Adrenal gland (tissue), 12 donors: ENCODE data around the gene SHCBP1. TPM values are rescaled to one million over a fixed set of nuclear protein-coding genes. Genes with fewer than 3 reads are reported as not detected.

ENCODE experiments used
- DNase-seq, 7 donors: peaks; one replicate each; pipeline ENCODE4 v3.0.0-alpha.2; 2019 to 2020
- H3K27ac ChIP-seq, 5 donors: fragments of 200-600 bp; sonication (generic) in 4 of 5; 1 replicate in 3 of 5; 2 replicates in 2 of 5; pipeline versions ENCODE4 v1.5.1 to v1.8.0; 2016 to 2020; ENCODE audit warnings: mild to moderate bottlenecking in 1 of 5
- H3K27me3 ChIP-seq: fragments of 200-600 bp; 2 replicates; pipeline ENCODE4 v1.8.0; 2021
- H3K36me3 ChIP-seq, 2 donors: fragments of 200-600 bp; replicated peaks in 1 of 2; 1 replicate in 1 of 2; 2 replicates in 1 of 2; pipeline versions ENCODE4 v1.5.1 to v1.8.0; 2018 to 2022
- H3K4me1 ChIP-seq, 2 donors: fragments of 200-600 bp; replicated peaks in 1 of 2; 1 replicate in 1 of 2; 2 replicates in 1 of 2; pipeline versions ENCODE4 v1.5.1 to v1.8.0; 2018 to 2021
- H3K4me3 ChIP-seq, 4 donors: fragments of 200-600 bp; sonication (generic) in 3 of 4; one replicate each; pipeline ENCODE4 v1.5.1; 2016 to 2018
- H3K9me3 ChIP-seq, 3 donors: fragments of 200-600 bp; sonication (generic) in 1 of 3; replicated peaks in 1 of 3; 1 replicate in 2 of 3; 2 replicates in 1 of 3; pipeline versions ENCODE4 v1.5.1 to v1.8.0; 2016 to 2021
- POLR2A ChIP-seq, 2 donors: fragments of 450-650 bp; IDR thresholded peaks; one replicate each; pipeline ENCODE4 v1.6.1; 2017; ENCODE audit warnings: antibody characterized with exemption in 2 of 2, mild to moderate bottlenecking in 2 of 2, moderate library complexity in 1 of 2
- WGBS, 4 donors: extraction: QIAGEN DNeasy Blood & Tissue Kit in 2 of 4; methylation state at CpG; one replicate each; pipeline versions ENCODE4 v1.1.5 to v1.1.7; 2013 to 2017; 5-methylcytosine and 5-hydroxymethylcytosine counted together
- intact Hi-C, 2 donors: fragments of 100-400 bp; cut with DNase I; formaldehyde crosslinking; loops; one replicate each; pipeline versions ENCODE4 v1.14.1 to v1.15.0; 2022 to 2023
- polyA plus RNA-seq, 3 donors: library from polyadenylated mRNA; stranded (reverse); fragments of 200-250 nt in 2 of 3; fragments of 350-450 nt in 1 of 3; fragmentation: Illumina TruSeq in 1 of 3; extraction: RNeasy Lipid Tissue Mini Kit (QIAGEN cat#74804) in 1 of 3; gene quantifications; one replicate each; pipeline ENCODE4 v1.2.3, GENCODE V29; 2013 to 2014
- total RNA-seq, 9 donors: library from RNA; depleted of rRNA in 4 of 9; stranded (reverse); fragments of >200 nt in 4 of 9; fragments of 120-200 nt in 1 of 9; fragmentation: NEBNext Ultra II Directional in 1 of 9; extraction: Animal tissue kit (Norgen Biotek cat#: 25700) in 1 of 9; gene quantifications; one replicate each; pipeline versions ENCODE4 v1.1.0 to v1.2.4, GENCODE V29; 2013 to 2023
- TF ChIP-seq, protein P1 (sequence below), 6 experiments: fragments of 450-650 bp in 4 of 6; fragments of 200-600 bp in 2 of 6; sonication (generic) in 1 of 6; IDR thresholded peaks; 1 replicate in 5 of 6; 2 replicates in 1 of 6; pipeline versions ENCODE4 v1.5.1 to v1.8.0; 2016 to 2021; ENCODE audit warnings: antibody characterized with exemption in 6 of 6, mild to moderate bottlenecking in 2 of 6, moderate library complexity in 1 of 6
- donor health status: healthy with polysubstance abuse.
- donor health status: Bipolar disorder and iron deficiency.
- donor health status: DM: yes; HTN: yes; CAD: no.
- donor health status: DM: no; HTN: no; CAD: no.
- donor health status: DM: no; HTN: no; CAD: no.
- donor health status: DM: yes; HTN: yes; CAD: no.

SHCBP1 gene
- total and polyA plus RNA-seq, 12 donors: 0.24 to 5.5 (median 1.1) TPM

DNA sequence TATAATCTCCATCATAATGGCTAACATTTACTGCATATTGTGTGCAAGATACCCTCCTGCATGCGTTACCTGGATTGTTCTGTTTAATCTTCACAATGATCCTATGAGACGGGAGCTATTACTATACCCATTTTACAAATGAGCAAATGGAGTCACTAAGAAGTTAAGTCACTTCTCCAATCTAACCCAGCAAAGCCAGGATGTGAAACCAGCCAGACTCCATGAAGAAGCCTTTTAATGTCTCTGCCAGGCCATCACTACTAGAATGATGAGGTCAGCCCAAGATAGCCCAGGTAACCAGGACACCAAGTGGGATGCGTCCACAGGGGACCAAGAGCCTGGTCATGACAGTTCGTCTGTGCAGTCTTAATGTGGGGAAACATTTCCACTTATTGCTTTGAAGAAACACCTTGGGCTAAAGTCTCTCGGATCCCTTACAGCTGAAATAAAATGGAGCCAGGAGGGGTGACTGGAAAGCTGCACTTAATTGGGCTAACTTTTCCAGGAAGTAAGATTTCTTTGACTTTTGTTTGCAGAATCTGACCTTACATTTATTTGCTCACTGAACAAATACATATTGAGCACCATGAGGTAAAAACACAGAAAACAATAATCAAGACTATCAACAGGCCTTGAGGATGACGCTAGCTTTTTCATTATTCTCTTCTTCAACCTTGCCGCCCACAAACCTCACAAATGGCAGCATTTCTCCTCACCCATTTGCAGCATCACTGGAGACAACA, 926 bp upstream of the SHCBP1 start:
- no peak for TF ChIP-seq POLR2A (IDR thresholded peaks at IDR 0.05)
- TF ChIP-seq, protein P1, sequence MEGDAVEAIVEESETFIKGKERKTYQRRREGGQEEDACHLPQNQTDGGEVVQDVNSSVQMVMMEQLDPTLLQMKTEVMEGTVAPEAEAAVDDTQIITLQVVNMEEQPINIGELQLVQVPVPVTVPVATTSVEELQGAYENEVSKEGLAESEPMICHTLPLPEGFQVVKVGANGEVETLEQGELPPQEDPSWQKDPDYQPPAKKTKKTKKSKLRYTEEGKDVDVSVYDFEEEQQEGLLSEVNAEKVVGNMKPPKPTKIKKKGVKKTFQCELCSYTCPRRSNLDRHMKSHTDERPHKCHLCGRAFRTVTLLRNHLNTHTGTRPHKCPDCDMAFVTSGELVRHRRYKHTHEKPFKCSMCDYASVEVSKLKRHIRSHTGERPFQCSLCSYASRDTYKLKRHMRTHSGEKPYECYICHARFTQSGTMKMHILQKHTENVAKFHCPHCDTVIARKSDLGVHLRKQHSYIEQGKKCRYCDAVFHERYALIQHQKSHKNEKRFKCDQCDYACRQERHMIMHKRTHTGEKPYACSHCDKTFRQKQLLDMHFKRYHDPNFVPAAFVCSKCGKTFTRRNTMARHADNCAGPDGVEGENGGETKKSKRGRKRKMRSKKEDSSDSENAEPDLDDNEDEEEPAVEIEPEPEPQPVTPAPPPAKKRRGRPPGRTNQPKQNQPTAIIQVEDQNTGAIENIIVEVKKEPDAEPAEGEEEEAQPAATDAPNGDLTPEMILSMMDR (IDR thresholded peaks at IDR 0.05): no peak
- DNase-seq: no peak
- H3K4me3 ChIP-seq: no peak overlapping the region
- 79 to 87% (median 82%) methylated on average over 7 of the region's 7 CpGs for WGBS, 4 donors
- no peaks in the 10 kb centered on the region for H3K36me3 ChIP-seq
- H3K4me1 ChIP-seq: peaks cover 0 to 16% of the 10 kb centered on the region in 2 donors
- intact Hi-C loops: no loop called here
- no peaks in the 10 kb centered on the region for H3K27me3 ChIP-seq
- no peaks in the 10 kb centered on the region for H3K9me3 ChIP-seq
- H3K27ac ChIP-seq: no peak overlapping the region

DNA sequence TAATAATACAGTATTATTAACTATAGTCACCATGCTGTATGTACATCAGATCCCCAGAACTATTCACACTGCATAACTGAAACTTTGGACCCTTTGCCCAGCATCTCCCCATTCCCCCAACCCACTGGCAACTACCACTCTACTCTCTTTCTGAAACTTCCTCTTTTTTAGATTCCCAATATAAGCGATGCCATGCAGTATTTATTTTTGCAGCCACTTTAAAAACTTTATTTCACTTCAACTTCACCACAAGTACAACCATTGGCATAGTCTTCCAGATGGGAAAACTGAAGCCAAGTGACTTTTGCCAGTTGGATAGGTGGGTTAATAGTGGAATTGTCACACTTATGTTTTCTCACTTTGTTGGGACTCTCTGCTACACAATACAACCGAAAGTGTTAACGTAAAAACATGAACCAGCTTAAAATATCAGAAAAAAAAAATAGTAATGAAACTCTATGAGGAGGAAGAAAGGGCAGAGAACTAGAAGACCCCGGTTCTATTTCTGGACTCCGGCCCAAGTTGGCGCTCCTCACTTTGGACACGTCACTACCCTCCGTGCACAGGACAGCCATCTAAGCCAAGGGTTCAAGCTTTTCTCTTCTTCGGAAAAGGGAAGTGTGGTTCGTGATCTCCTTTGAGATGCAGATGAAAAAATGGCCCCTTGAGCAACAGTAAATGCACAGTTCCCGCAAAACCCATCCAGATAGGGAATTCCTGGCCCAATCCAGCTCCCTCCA, 743 bp downstream of the SHCBP1 start:
- Histone ChIP-seq H3K9me3 (no peaks in the 10 kb centered on the region), H3K27ac (no peak overlapping the region), H3K4me3 (peak overlapping the region in 2 of 4 donors; percentile 30 to 53), H3K36me3 (no peaks in the 10 kb centered on the region), H3K4me1 (peaks cover 0 to 16% of the 10 kb centered on the region in 2 donors), H3K27me3 (no peaks in the 10 kb centered on the region)
- 6 to 7% (median 7%) methylated on average over 11 of the region's 11 CpGs for WGBS, 4 donors
- DNase-seq: no peak
- intact Hi-C loops: no loop called here
- TF ChIP-seq, protein P1 (IDR thresholded peaks at IDR 0.05): no peak
- TF ChIP-seq POLR2A (IDR thresholded peaks at IDR 0.05): no peak

DNA sequence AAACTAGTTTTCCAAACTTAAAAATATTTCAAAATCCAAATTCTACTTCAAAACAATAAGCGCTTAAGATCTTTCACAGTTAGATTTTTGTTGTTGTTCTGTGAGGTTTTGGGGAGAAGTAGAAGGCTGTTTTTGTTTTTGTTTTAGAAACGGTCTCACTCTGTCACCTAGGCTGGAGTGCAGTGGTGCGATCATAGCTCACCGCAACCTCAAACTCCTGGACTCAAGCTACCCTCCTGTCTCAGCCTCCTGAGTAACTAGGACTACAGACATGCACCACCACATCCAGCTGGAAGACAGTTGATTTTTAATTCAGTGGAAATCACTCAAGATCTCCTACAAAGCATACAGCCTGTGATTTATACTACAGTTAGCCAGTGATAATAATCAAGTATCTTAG, 2.7 kb downstream of the SHCBP1 start:
- H3K9me3 ChIP-seq: no peaks in the 10 kb centered on the region
- TF ChIP-seq POLR2A (IDR thresholded peaks at IDR 0.05): no peak
- TF ChIP-seq, protein P1 (IDR thresholded peaks at IDR 0.05): no peak
- H3K27ac ChIP-seq: no peak overlapping the region
- WGBS, 4 donors: 86 to 95% (median 93%) methylated on average over 4 of the region's 4 CpGs
- intact Hi-C loops: no loop called here
- no peaks in the 10 kb centered on the region for H3K27me3 ChIP-seq
- H3K36me3 ChIP-seq: no peaks in the 10 kb centered on the region
- no peak overlapping the region for H3K4me3 ChIP-seq
- no peak for DNase-seq
- H3K4me1 ChIP-seq: peaks cover 0 to 21% of the 10 kb centered on the region in 2 donors

DNA sequence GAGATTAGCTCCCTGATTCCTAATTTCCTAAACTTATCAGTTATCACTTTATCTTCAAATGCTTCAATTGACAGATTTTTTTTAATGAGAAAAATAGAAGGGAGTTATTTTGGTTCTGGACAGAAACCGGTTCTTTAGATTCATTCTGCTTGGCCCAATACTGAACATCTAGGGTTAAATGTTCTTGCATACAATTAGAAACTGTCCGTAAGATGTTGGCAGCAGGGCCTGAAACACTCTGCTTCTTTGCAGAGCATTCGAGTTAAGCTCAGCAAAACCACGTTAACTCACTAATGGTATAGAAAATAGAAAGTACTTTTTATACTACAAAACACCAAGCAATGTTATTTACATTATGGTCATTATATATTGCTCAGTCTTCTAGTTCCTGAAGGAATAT, 7.2 kb downstream of the SHCBP1 start:
- WGBS, 4 donors: 59 to 76% (median 70%) methylated on average over 4 of the region's 4 CpGs
- Histone ChIP-seq H3K4me1 (peaks cover 0 to 9% of the 10 kb centered on the region in 2 donors), H3K36me3 (no peaks in the 10 kb centered on the region), H3K9me3 (no peaks in the 10 kb centered on the region), H3K4me3 (no peak overlapping the region), H3K27me3 (no peaks in the 10 kb centered on the region), H3K27ac (no peak overlapping the region)
- TF ChIP-seq, protein P1 (IDR thresholded peaks at IDR 0.05): no peak
- TF ChIP-seq POLR2A (IDR thresholded peaks at IDR 0.05): no peak
- intact Hi-C loops: no loop called here
- no peak for DNase-seq
